ENCODE measurements around the gene P2RY2. TPM values are rescaled to one million over a fixed set of nuclear protein-coding genes. Genes with fewer than 3 reads are reported as not detected.
A peak's percentile ranks its signal among the peaks of the same experiment; 100 is the strongest.

Gene P2RY2
- polyA plus RNA-seq (2013, experiment 1 of 2), result 0.11 TPM
- 0.20 TPM for polyA plus RNA-seq (2013, experiment 2 of 2)

DNA sequence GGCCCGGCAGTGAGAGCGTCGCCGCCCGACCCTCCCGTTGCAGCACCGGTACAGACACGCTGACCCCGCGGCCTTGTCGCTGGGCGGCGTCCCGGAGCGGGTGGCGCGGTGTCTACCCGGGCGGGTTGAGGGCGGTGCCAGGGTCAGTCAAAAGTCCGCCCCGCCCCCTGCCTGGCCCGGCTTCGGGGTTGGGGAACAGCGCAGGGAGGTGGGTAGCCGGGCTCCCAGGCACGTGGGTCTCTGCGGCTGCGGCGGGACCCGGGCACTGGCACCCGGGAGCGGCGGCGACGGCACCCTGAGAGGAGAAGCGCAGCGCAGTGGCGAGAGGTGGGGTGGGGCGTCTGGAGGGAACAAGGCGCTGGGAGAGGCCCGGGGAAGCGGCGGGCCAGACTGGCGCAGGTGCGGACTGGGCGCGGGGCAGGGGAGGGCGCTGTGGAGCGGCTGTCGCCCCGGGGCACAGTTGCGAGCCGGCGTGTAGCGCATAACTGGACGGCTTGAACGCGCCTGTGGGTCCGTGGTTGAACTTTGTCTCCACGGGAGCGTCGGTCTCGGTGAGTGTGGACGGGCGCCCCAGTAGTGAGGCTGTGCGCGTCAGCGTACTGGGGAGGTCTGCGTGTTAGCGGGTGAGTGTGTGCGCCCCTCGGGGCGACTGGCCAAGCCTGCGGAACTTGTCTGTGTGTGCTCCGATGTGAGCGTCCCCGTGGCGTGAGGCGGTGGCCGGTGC, at the start of gene P2RY2:
P2RY2 (plus strand) TSS at position 176 of the 724 bp plus-strand sequence. CDS start 15,879 bp downstream, outside the sequence.
- Histone ChIP-seq H3K27ac (ENCODE audit: low read depth, low read length, severe bottlenecking) (no peak within 1 kb of the TSS), H3K4me1 (ENCODE audit: control insufficient read depth, insufficient read depth, low read length, poor library complexity, severe bottlenecking) (no peaks in the 10 kb centered on the region), H3K36me3 (ENCODE audit: control insufficient read depth, insufficient read depth, low read length) (no peaks in the 10 kb centered on the region), H3K4me3 (ENCODE audit: extremely low read depth, insufficient read depth, low read length, poor library complexity, severe bottlenecking) (peak within 1 kb of the TSS; percentile 32), H3K9me3 (ENCODE audit: control insufficient read depth, low read length) (no peaks in the 10 kb centered on the region)
- WGBS, 2 experiments (ENCODE audit: insufficient coverage in 2 of 2), result 1 to 2% methylated on average over 64 to 67 of the region's 81 CpGs

- H3K4me1 ChIP-seq (ENCODE audit: control insufficient read depth, insufficient read depth, low read length, poor library complexity, severe bottlenecking), result peaks cover 16% of the 10 kb centered on the region
- WGBS, 2 experiments (ENCODE audit: insufficient coverage in 2 of 2), result 57 to 61% methylated on average over 5 to 8 of the region's 11 CpGs
- no peak overlapping the region for H3K4me3 ChIP-seq (ENCODE audit: extremely low read depth, insufficient read depth, low read length, poor library complexity, severe bottlenecking)
- no peaks in the 10 kb centered on the region for H3K36me3 ChIP-seq (ENCODE audit: control insufficient read depth, insufficient read depth, low read length)
- no peak overlapping the region for H3K27ac ChIP-seq (ENCODE audit: low read depth, low read length, severe bottlenecking)
- no peaks in the 10 kb centered on the region for H3K9me3 ChIP-seq (ENCODE audit: control insufficient read depth, low read length)
These were observed 49.0 kb upstream of the P2RY2 start for GRCh38 chr11:73168925-73169579.

DNA sequence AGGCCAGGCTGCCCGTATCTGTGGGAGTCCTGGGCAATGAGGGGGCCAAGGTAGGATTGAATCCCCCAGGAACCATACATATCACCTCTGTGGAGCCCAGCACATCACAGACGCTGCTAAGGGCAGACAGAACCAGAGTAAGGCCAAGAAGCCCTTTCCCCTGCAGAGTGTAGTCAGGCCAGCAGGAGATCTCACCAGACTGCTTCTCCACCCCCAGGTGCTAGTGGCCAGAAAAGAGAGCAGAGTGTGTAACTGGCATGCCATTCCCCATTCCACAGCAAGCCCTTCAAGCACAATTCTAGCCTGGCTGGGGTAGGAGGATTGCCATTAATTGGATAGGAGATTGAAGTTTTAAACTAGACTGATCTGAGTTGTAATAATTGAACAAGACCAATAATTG, 47.9 kb upstream of the P2RY2 start:
- Histone ChIP-seq H3K36me3 (ENCODE audit: control insufficient read depth, insufficient read depth, low read length) (no peaks in the 10 kb centered on the region), H3K4me1 (ENCODE audit: control insufficient read depth, insufficient read depth, low read length, poor library complexity, severe bottlenecking) (peaks cover 13% of the 10 kb centered on the region), H3K27ac (ENCODE audit: low read depth, low read length, severe bottlenecking) (no peak overlapping the region), H3K9me3 (ENCODE audit: control insufficient read depth, low read length) (no peaks in the 10 kb centered on the region), H3K4me3 (ENCODE audit: extremely low read depth, insufficient read depth, low read length, poor library complexity, severe bottlenecking) (no peak overlapping the region)
- WGBS, 2 experiments (ENCODE audit: insufficient coverage in 2 of 2), result 75 to 80% methylated on average over 1 of the region's 2 CpGs

DNA sequence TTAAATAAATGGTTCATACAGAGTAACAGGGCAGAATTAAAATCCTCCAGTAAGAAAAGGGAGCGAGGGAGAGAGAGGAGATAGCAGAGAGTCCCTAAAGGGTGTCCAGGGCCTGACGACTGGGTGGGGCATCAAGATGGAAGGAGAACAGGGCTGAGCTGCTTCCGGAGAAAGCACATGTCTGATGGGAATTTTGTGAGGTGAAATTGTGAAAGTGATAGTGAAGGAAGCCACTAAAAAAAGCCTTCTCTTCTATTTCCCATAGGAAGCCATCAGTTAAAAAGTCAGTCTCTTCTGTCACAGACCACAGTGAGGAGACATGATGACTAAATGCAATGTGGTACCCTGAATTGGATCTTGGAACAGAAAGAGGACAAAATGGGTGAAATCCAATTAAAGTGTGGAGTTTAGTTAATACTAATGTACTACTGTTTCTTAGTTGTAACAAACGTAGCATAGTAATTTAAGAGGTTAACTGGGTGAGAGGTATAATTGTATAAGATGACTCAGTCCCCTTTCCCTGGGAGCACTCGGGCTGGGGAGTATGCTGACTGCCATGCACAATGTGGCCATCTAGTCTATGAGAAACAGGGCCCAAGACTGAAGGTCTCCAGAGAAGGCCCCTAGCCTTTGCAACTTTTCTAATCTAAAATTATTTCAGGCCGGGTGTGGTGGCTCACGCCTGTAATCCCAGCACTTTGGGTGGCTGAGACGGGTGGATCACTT, 46.5 kb upstream of the P2RY2 start:
- no peaks in the 10 kb centered on the region for H3K36me3 ChIP-seq (ENCODE audit: control insufficient read depth, insufficient read depth, low read length)
- peaks cover 14% of the 10 kb centered on the region for H3K4me1 ChIP-seq (ENCODE audit: control insufficient read depth, insufficient read depth, low read length, poor library complexity, severe bottlenecking)
- H3K9me3 ChIP-seq (ENCODE audit: control insufficient read depth, low read length), result no peaks in the 10 kb centered on the region
- H3K27ac ChIP-seq (ENCODE audit: low read depth, low read length, severe bottlenecking), result no peak overlapping the region
- H3K4me3 ChIP-seq (ENCODE audit: extremely low read depth, insufficient read depth, low read length, poor library complexity, severe bottlenecking), result no peak overlapping the region
- 90 to 97% methylated on average over 6 to 8 of the region's 8 CpGs for WGBS, 2 experiments (ENCODE audit: insufficient coverage in 2 of 2)

DNA sequence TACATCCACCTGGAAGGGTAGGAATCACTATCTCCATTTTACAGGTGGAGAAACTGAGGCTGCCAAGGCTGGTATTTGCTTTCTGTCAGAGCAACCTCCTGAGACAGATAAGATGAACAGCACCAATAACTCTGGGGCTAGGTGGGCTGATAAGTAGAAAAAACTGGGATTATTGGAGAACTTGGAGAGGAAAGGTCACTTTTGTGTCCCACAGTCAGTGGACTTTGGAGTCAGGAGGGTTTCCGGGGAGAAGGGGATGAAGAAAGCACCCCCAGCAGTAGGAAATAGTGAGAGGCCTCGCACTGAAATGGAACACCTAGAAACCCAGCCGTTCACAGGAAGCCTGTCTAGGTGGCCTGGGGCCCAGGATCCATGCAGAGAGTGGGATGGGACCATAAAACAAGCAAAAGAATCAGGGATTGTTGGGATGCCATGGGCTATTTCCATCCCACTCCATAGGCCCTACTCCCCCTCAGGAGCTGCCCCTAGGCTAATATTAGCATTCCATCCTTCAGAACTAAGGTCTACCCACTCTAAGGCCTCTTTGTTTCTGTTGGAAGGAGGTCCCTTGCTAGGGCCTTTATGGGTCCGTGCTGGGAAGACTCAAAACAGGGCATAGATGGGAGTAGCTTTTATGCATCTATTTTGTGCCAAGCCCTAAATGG, 45.0 kb upstream of the P2RY2 start:
- H3K4me3 ChIP-seq (ENCODE audit: extremely low read depth, insufficient read depth, low read length, poor library complexity, severe bottlenecking), result no peak overlapping the region
- WGBS, 2 experiments (ENCODE audit: insufficient coverage in 2 of 2), result 72 to 77% methylated on average over 3 of the region's 4 CpGs
- H3K36me3 ChIP-seq (ENCODE audit: control insufficient read depth, insufficient read depth, low read length), result no peaks in the 10 kb centered on the region

GRCh38 chr11:73173755-73174494, 44.2 kb upstream of the P2RY2 start:
- Histone ChIP-seq H3K4me1 (ENCODE audit: control insufficient read depth, insufficient read depth, low read length, poor library complexity, severe bottlenecking) (peaks cover 14% of the 10 kb centered on the region), H3K4me3 (ENCODE audit: extremely low read depth, insufficient read depth, low read length, poor library complexity, severe bottlenecking) (no peak overlapping the region), H3K36me3 (ENCODE audit: control insufficient read depth, insufficient read depth, low read length) (no peaks in the 10 kb centered on the region), H3K9me3 (ENCODE audit: control insufficient read depth, low read length) (no peaks in the 10 kb centered on the region), H3K27ac (ENCODE audit: low read depth, low read length, severe bottlenecking) (no peak overlapping the region)
- WGBS, 2 experiments (ENCODE audit: insufficient coverage in 2 of 2), result 86 to 95% methylated on average over 8 to 11 of the region's 11 CpGs

More for the DNA sequence above, 45.0 kb upstream of the P2RY2 start:
- Histone ChIP-seq H3K4me1 (ENCODE audit: control insufficient read depth, insufficient read depth, low read length, poor library complexity, severe bottlenecking) (peaks cover 14% of the 10 kb centered on the region), H3K9me3 (ENCODE audit: control insufficient read depth, low read length) (no peaks in the 10 kb centered on the region), H3K27ac (ENCODE audit: low read depth, low read length, severe bottlenecking) (no peak overlapping the region)

DNA sequence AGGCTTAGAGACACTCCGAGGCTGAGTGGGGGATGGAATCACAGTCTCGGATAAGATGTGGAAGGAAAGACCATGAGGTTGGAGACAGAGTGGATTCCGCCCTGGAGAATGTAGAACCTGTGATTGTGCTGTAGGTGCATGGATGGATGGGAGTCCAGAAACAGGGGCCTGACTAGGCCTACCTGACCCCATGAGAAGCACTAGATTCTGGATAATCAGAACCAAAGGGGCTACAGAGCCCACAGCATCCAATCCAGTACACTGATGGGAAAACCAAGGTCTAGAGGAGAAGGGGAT, 43.6 kb upstream of the P2RY2 start:
- 96 to 97% methylated on average over 2 to 3 of the region's 3 CpGs for WGBS, 2 experiments (ENCODE audit: insufficient coverage in 2 of 2)
- H3K36me3 ChIP-seq (ENCODE audit: control insufficient read depth, insufficient read depth, low read length), result no peaks in the 10 kb centered on the region
- peaks cover 10% of the 10 kb centered on the region for H3K4me1 ChIP-seq (ENCODE audit: control insufficient read depth, insufficient read depth, low read length, poor library complexity, severe bottlenecking)
- H3K9me3 ChIP-seq (ENCODE audit: control insufficient read depth, low read length), result no peaks in the 10 kb centered on the region
- no peak overlapping the region for H3K27ac ChIP-seq (ENCODE audit: low read depth, low read length, severe bottlenecking)
- H3K4me3 ChIP-seq (ENCODE audit: extremely low read depth, insufficient read depth, low read length, poor library complexity, severe bottlenecking), result no peak overlapping the region

- WGBS, 2 experiments (ENCODE audit: insufficient coverage in 2 of 2), result 75 to 80% methylated on average over 5 of the region's 5 CpGs
- H3K4me1 ChIP-seq (ENCODE audit: control insufficient read depth, insufficient read depth, low read length, poor library complexity, severe bottlenecking), result peaks cover 3% of the 10 kb centered on the region
These were observed 42.4 kb upstream of the P2RY2 start for GRCh38 chr11:73175551-73176144.

GRCh38 chr11:73176145-73176873, 41.8 kb upstream of the P2RY2 start:
- 91 to 93% methylated on average over 4 of the region's 5 CpGs for WGBS, 2 experiments (ENCODE audit: insufficient coverage in 2 of 2)
- no peaks in the 10 kb centered on the region for H3K36me3 ChIP-seq (ENCODE audit: control insufficient read depth, insufficient read depth, low read length)
- peaks cover 3% of the 10 kb centered on the region for H3K4me1 ChIP-seq (ENCODE audit: control insufficient read depth, insufficient read depth, low read length, poor library complexity, severe bottlenecking)
- no peak overlapping the region for H3K27ac ChIP-seq (ENCODE audit: low read depth, low read length, severe bottlenecking)
- no peak overlapping the region for H3K4me3 ChIP-seq (ENCODE audit: extremely low read depth, insufficient read depth, low read length, poor library complexity, severe bottlenecking)
- H3K9me3 ChIP-seq (ENCODE audit: control insufficient read depth, low read length), result no peaks in the 10 kb centered on the region

More at GRCh38 chr11:73175551-73176144, 42.4 kb upstream of the P2RY2 start:
- Histone ChIP-seq H3K27ac (ENCODE audit: low read depth, low read length, severe bottlenecking) (no peak overlapping the region), H3K4me3 (ENCODE audit: extremely low read depth, insufficient read depth, low read length, poor library complexity, severe bottlenecking) (no peak overlapping the region), H3K36me3 (ENCODE audit: control insufficient read depth, insufficient read depth, low read length) (no peaks in the 10 kb centered on the region), H3K9me3 (ENCODE audit: control insufficient read depth, low read length) (no peaks in the 10 kb centered on the region)
